Astrocyte (in vitro differentiated cells and primary cell): Measurements from ENCODE around the gene GBE1.

Experiments used
- CTCF ChIP-seq: IDR thresholded peaks from 2 replicates; pipeline ENCODE4 v1.5.1; 2011; ENCODE audit warnings: low read depth, mild to moderate bottlenecking, inconsistent platforms, low read length, moderate library complexity; ENCODE audit not compliant: insufficient read depth
- EZH2 ChIP-seq: IDR thresholded peaks from 2 replicates; pipeline ENCODE4 v1.6.1; 2012; ENCODE audit warnings: mild to moderate bottlenecking, low read length, inconsistent platforms; ENCODE audit not compliant: insufficient read depth

- TF ChIP-seq CTCF (no peak), EZH2 (no peak)
Observed at GRCh38 chr3:81789691-81790090, 28.2 kb upstream of the GBE1 start.
